Panc1 (cell line): ENCODE measurements around the gene CENPF. TPM values are rescaled to one million over a fixed set of nuclear protein-coding genes. Genes with fewer than 3 reads are reported as not detected.

Source experiments
- ATAC-seq: fragments of 200-7000 bp; cut with Tn5 transposase; 2 replicates; pipeline ENCODE4 v1.9.1; 2020; ENCODE audit warnings: mild to moderate bottlenecking, moderate library complexity
- BruUV-seq: library from RNA; stranded (reverse); fragments of 400-500 nt; replicated peaks from 2 replicates; lab custom pipeline; 2021; lab: Mats Ljungman, UMichigan
- CTCF ChIA-PET: fragments of 300-600 bp; sonication (Branson Sonifier 250); formaldehyde crosslinking; loops from one replicate; lab custom pipeline; 2022; ENCODE audit warnings: antibody characterized with exemption; lab: Charles Lee
- POLR2A ChIA-PET: fragments of 300-600 bp; sonication (Branson Sonifier 250); formaldehyde crosslinking; loops from one replicate; lab custom pipeline; 2022; ENCODE audit warnings: antibody characterized with exemption; lab: Charles Lee
- DNase-seq: peaks from one replicate; pipeline ENCODE4 v3.0.0-alpha.2; 2010; ENCODE audit warnings: low read depth, low spot score
- H3K27ac ChIP-seq: 2 replicates; pipeline ENCODE4 v1.5.1; 2011; ENCODE audit warnings: mild to moderate bottlenecking, low read length, inconsistent platforms
- H3K27me3 ChIP-seq: fragments of 200-500 bp; sonication (Bioruptor generic); 2 replicates; pipeline ENCODE4 v1.6.0; 2014; ENCODE audit warnings: low read length, inconsistent platforms; ENCODE audit not compliant: control insufficient read depth, insufficient read depth
- H3K36me3 ChIP-seq: fragments of 200-500 bp; sonication (Bioruptor generic); 2 replicates; pipeline ENCODE4 v1.5.1; 2014; ENCODE audit warnings: inconsistent platforms, mild to moderate bottlenecking, low read length, moderate library complexity; ENCODE audit not compliant: control insufficient read depth, insufficient read depth
- H3K4me1 ChIP-seq: 2 replicates; pipeline ENCODE4 v1.5.1; 2011; ENCODE audit warnings: inconsistent platforms, mild to moderate bottlenecking, low read length, moderate library complexity; ENCODE audit not compliant: control insufficient read depth, insufficient read depth
- H3K4me3 ChIP-seq, 2 experiments: 2 replicates each; pipeline ENCODE4 v1.5.1; 2011 to 2012; ENCODE audit warnings: low read depth in 2 of 2, low read length in 2 of 2, mild to moderate bottlenecking in 2 of 2, inconsistent platforms in 1 of 2, moderate library complexity in 1 of 2
- H3K9me3 ChIP-seq: fragments of 200-500 bp; sonication (Bioruptor generic); 2 replicates; pipeline ENCODE4 v1.5.1; 2014; ENCODE audit warnings: low read depth, mild to moderate bottlenecking, inconsistent platforms, low read length, moderate library complexity; ENCODE audit not compliant: control insufficient read depth, insufficient read depth
- CTCF ChIP-seq: fragments of 450-650 bp; IDR thresholded peaks from 2 replicates; pipeline ENCODE4 v1.5.1; 2017; ENCODE audit warnings: mild to moderate bottlenecking
- POLR2AphosphoS5 ChIP-seq: IDR thresholded peaks from 2 replicates; pipeline ENCODE4 v1.6.1; 2012; ENCODE audit warnings: mild to moderate bottlenecking, low read depth, low read length, moderate library complexity
- SIN3A ChIP-seq: IDR thresholded peaks from 2 replicates; pipeline ENCODE4 v1.6.1; 2012; ENCODE audit warnings: low read depth, mild to moderate bottlenecking, low read length, moderate library complexity, borderline replicate concordance; ENCODE audit not compliant: insufficient read depth
- TCF7L2 ChIP-seq: IDR thresholded peaks from 2 replicates; pipeline ENCODE4 v1.6.1; 2011; ENCODE audit warnings: mild to moderate bottlenecking, low read depth, low read length, inconsistent platforms
- in situ Hi-C: cut with HindIII; loops from 2 replicates; pipeline ENCODE4 v1.10.0; 2016; ENCODE audit warnings: low sequenced_read_pairs, low pct_unique_long_range_greater_than_20kb
- intact Hi-C: fragments of 100-400 bp; cut with micrococcal nuclease; formaldehyde crosslinking; loops from one replicate; pipeline ENCODE4 v1.10.0; 2022; ENCODE audit not compliant: unreplicated experiment
- total RNA-seq: library from RNA; stranded (reverse); gene quantifications from one replicate; pipeline ENCODE4 v1.2.1, GENCODE V29; 2021; ENCODE audit not compliant: unreplicated experiment
- TF ChIP-seq, protein P1 (sequence below), 2 experiments: IDR thresholded peaks; 2 replicates each; pipeline ENCODE4 v1.6.1; 2011 to 2012; ENCODE audit warnings: low read depth in 2 of 2, control low read depth in 1 of 2, low read length in 1 of 2, mild to moderate bottlenecking in 1 of 2, moderate library complexity in 1 of 2; ENCODE audit not compliant: insufficient read depth in 1 of 2

Gene CENPF
- total RNA-seq, 1 experiment from 2014 or later = 156 TPM

DNA sequence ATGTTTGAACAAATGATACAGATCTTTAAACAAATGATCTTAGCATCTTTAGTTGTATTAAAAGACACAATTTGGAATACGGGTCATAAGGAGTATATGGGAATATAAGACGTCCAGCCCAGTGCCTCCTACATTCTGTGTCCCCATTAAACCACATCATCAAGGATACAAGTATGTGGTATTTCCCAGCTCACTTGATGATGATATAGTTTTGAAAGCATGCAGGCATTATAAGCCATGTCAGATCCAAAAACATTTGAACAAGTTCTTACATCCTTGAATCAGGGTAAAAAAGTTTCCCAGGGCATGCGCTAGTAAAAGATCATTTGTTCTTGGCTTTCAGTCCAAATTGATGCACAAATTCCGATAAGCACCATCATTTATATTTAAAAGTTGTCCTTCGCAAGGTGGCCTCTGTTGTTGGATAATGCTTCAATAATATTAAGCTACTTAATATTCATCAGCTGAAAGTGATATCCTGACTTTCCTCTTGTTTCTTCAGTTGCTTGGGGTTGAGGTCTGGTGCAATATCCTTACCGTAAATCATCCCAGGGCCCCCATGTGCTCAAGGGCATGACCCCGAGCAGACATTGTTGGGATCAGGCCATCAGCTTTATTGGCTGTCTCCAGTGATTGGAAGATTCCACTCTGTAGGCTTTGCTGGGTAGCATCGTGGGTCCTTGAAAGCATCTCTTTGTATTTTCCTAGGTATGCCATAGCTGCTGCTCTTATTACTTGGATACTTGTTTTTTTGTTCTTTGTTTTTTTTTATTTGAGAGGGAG lies 61.8 kb downstream of the CENPF start:
- no TSS peak for BruUV-seq
- in situ Hi-C loops (no loop called here), intact Hi-C loops (loop anchor here (5.0 kb wide), 2 partner anchors 482 to 862 kb away; no protein-coding TSS in a partner anchor)
- Histone ChIP-seq H3K27me3 (no peaks in the 10 kb centered on the region), H3K4me3 (no peak overlapping the region), H3K27ac (no peak overlapping the region), H3K36me3 (peaks cover 59% of the 10 kb centered on the region), H3K4me1 (no peaks in the 10 kb centered on the region), H3K9me3 (no peaks in the 10 kb centered on the region)
- CTCF ChIA-PET = no interaction called here
- TF ChIP-seq CTCF (no peak), POLR2AphosphoS5 (no peak), SIN3A (no peak), TCF7L2 (no peak)
- TF ChIP-seq, protein P1, sequence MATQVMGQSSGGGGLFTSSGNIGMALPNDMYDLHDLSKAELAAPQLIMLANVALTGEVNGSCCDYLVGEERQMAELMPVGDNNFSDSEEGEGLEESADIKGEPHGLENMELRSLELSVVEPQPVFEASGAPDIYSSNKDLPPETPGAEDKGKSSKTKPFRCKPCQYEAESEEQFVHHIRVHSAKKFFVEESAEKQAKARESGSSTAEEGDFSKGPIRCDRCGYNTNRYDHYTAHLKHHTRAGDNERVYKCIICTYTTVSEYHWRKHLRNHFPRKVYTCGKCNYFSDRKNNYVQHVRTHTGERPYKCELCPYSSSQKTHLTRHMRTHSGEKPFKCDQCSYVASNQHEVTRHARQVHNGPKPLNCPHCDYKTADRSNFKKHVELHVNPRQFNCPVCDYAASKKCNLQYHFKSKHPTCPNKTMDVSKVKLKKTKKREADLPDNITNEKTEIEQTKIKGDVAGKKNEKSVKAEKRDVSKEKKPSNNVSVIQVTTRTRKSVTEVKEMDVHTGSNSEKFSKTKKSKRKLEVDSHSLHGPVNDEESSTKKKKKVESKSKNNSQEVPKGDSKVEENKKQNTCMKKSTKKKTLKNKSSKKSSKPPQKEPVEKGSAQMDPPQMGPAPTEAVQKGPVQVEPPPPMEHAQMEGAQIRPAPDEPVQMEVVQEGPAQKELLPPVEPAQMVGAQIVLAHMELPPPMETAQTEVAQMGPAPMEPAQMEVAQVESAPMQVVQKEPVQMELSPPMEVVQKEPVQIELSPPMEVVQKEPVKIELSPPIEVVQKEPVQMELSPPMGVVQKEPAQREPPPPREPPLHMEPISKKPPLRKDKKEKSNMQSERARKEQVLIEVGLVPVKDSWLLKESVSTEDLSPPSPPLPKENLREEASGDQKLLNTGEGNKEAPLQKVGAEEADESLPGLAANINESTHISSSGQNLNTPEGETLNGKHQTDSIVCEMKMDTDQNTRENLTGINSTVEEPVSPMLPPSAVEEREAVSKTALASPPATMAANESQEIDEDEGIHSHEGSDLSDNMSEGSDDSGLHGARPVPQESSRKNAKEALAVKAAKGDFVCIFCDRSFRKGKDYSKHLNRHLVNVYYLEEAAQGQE (IDR thresholded peaks at IDR 0.05; ENCODE audit: insufficient read depth in 1 of 2, low read depth in 2 of 2, low read length in 1 of 2) = no peak
- DNase-seq (no peak), ATAC-seq (no peak)
- POLR2A ChIA-PET = no interaction called here

DNA sequence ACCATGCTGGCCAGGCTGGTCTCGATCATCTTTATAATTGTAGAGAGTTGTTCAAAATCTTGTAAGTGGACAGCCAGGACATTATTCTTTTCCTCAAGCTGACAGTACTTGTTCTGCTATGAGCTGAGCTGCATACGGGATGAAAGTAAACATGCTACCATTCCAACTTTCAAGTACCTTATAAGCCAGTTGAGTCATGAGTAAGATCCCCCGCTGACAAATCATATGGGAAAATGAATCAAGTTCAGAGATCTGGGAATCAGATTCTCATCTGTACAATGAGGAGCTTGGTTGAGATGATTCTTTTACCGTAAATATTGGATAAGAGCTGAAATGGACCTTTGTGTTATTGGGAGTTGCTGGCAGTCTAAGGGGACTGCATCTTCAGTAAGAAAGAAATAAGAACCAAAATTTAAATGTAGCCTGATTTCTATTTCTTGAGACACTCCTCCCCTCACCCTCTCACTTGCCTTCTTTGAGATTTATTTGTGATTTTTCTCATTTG lies 62.7 kb downstream of the CENPF start:
- H3K27ac ChIP-seq = no peak overlapping the region
- H3K27me3 ChIP-seq = no peaks in the 10 kb centered on the region
- intact Hi-C loops = no loop called here
- no peak for ATAC-seq
- CTCF ChIA-PET = no interaction called here
- H3K36me3 ChIP-seq = peaks cover 52% of the 10 kb centered on the region
- TF ChIP-seq SIN3A (no peak), POLR2AphosphoS5 (no peak)
- no peaks in the 10 kb centered on the region for H3K4me1 ChIP-seq
- no peaks in the 10 kb centered on the region for H3K9me3 ChIP-seq
- in situ Hi-C loops = no loop called here
- no peak for DNase-seq
- no TSS peak for BruUV-seq
- H3K4me3 ChIP-seq = no peak overlapping the region
- POLR2A ChIA-PET = no interaction called here

GRCh38 chr1:214666674-214667073 lies 63.7 kb downstream of the CENPF start:
- no peaks in the 10 kb centered on the region for H3K9me3 ChIP-seq
- POLR2A ChIA-PET = no interaction called here
- CTCF ChIA-PET = no interaction called here
- no TSS peak for BruUV-seq
- intact Hi-C loops = no loop called here
- no peaks in the 10 kb centered on the region for H3K4me1 ChIP-seq
- no peaks in the 10 kb centered on the region for H3K27me3 ChIP-seq
- H3K27ac ChIP-seq = no peak overlapping the region
- H3K4me3 ChIP-seq = no peak overlapping the region
- no peak for ATAC-seq
- TF ChIP-seq, protein P1 (IDR thresholded peaks at IDR 0.05; ENCODE audit: insufficient read depth in 1 of 2, low read depth in 2 of 2, low read length in 1 of 2) = no peak
- no peak for TF ChIP-seq TCF7L2
- TF ChIP-seq CTCF = no peak
- H3K36me3 ChIP-seq = peaks cover 46% of the 10 kb centered on the region
- no peak for DNase-seq
- in situ Hi-C loops = no loop called here
